ENCODE data around the gene ATP1B2.

Gene ATP1B2

GRCh38 chr17:7704601-7705268 lies 54.0 kb downstream of the ATP1B2 start, which contains the start of gene EFNB3:
Gene EFNB3, plus strand, starts transcription at chr17:7705202. Its CDS starts 397 bp downstream, at chr17:7705599.
- no peak for TF ChIP-seq TOX (CRISPR knock-in tag; IDR thresholded peaks at IDR 0.05; ENCODE audit: borderline replicate concordance)
- TF ChIP-seq GLIS3 (CRISPR knock-in tag; IDR thresholded peaks at IDR 0.05) = no peak
- no peak for TF ChIP-seq RARB (CRISPR knock-in tag; IDR thresholded peaks at IDR 0.05)
- TF ChIP-seq SNAI2 (CRISPR knock-in tag; IDR thresholded peaks at IDR 0.05) = no peak
- TF ChIP-seq TCF4 (CRISPR knock-in tag; IDR thresholded peaks at IDR 0.05; ENCODE audit: borderline replicate concordance) = no peak
- TF ChIP-seq ZC3H10 (CRISPR knock-in tag; IDR thresholded peaks at IDR 0.05) = no peak
- ATAC-seq = peak; percentile 78

- peak; percentile 40 for ATAC-seq
- TF ChIP-seq TSHZ2 (CRISPR knock-in tag; IDR thresholded peaks at IDR 0.05) = no peak
These were observed 54.8 kb downstream of the ATP1B2 start for GRCh38 chr17:7705269-7706255.

GRCh38 chr17:7706631-7707354 lies 56.1 kb downstream of the ATP1B2 start:
- TF ChIP-seq RARB (CRISPR knock-in tag; IDR thresholded peaks at IDR 0.05) (no peak), TSHZ2 (CRISPR knock-in tag; IDR thresholded peaks at IDR 0.05) (no peak), TOX (CRISPR knock-in tag; IDR thresholded peaks at IDR 0.05; ENCODE audit: borderline replicate concordance) (no peak), ZNF70 (CRISPR knock-in tag; IDR thresholded peaks at IDR 0.05) (no peak), SNAI2 (CRISPR knock-in tag; IDR thresholded peaks at IDR 0.05) (no peak), ZFP30 (CRISPR knock-in tag; IDR thresholded peaks at IDR 0.05) (no peak), PATZ1 (CRISPR knock-in tag; IDR thresholded peaks at IDR 0.05; ENCODE audit: borderline replicate concordance) (no peak), CSDC2 (CRISPR knock-in tag; IDR thresholded peaks at IDR 0.05) (no peak), BACH2 (CRISPR knock-in tag; IDR thresholded peaks at IDR 0.05; ENCODE audit: borderline replicate concordance) (no peak), ZFP3 (CRISPR knock-in tag; IDR thresholded peaks at IDR 0.05) (no peak), ISL1 (CRISPR knock-in tag; IDR thresholded peaks at IDR 0.05) (no peak), ZC3H10 (CRISPR knock-in tag; IDR thresholded peaks at IDR 0.05) (no peak)
- ATAC-seq = no peak

Data from SK-N-SH treated with all-trans-retinoic acid at 6 μM for 48 hours (cell line).